Gastrocnemius medialis (tissue), 4 donors: Measurements from ENCODE around the gene MON2.

Source experiments
- CTCF ChIP-seq, 5 experiments: fragments of 450-650 bp in 3 of 5; fragments of 200-600 bp in 2 of 5; sonication (generic) in 2 of 5; IDR thresholded peaks in 4 of 5; conservative IDR thresholded peaks in 1 of 5; 1 replicate in 4 of 5; 2 replicates in 1 of 5; pipeline ENCODE4 v1.5.1; 2016 to 2019; ENCODE audit warnings: antibody characterized with exemption in 5 of 5, mild to moderate bottlenecking in 3 of 5, moderate library complexity in 3 of 5
- POLR2A ChIP-seq, 2 donors: fragments of 450-650 bp; IDR thresholded peaks; one replicate each; pipeline ENCODE4 v1.6.1; 2017; ENCODE audit warnings: antibody characterized with exemption in 2 of 2, mild to moderate bottlenecking in 2 of 2, moderate library complexity in 2 of 2

DNA sequence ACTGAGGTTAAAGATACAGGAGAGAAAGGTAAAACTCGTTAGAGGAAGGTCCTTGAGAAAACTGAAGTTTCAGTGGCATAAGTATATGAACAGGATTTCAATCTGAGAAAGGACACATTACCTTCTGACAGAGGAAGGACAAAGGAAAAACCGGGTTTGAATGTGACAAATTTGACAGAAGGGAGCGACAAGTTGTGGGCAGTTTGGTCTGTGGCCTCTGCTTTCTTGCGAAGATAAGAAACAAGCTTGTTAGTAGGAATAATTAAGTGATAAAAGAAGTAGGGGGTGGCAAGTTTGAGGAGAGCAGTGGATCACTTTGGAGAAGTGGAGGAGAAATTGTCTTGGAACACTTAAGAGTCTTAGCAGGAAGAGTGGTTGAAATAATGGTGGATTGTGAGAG lies 5.1 kb downstream of the MON2 start:
- no peak for TF ChIP-seq CTCF (IDR thresholded peaks at IDR 0.05 in 4 of 5, conservative IDR thresholded peaks at IDR 0.05 in 1 of 5)
- no peak for TF ChIP-seq POLR2A (IDR thresholded peaks at IDR 0.05)
